ENCODE data around the gene AUTS2. TPM values are rescaled to one million over a fixed set of nuclear protein-coding genes. Genes with fewer than 3 reads are reported as not detected.
"Not testable (repeated sequence)": the region's sequence is repeated elsewhere in the genome, so short reads cannot be mapped to it uniquely, and the experiment has no call there.

AUTS2 gene
- total and polyA plus RNA-seq, 7 experiments from 2014 or later, result 0.40 to 31.7 (median 4.2) TPM

DNA sequence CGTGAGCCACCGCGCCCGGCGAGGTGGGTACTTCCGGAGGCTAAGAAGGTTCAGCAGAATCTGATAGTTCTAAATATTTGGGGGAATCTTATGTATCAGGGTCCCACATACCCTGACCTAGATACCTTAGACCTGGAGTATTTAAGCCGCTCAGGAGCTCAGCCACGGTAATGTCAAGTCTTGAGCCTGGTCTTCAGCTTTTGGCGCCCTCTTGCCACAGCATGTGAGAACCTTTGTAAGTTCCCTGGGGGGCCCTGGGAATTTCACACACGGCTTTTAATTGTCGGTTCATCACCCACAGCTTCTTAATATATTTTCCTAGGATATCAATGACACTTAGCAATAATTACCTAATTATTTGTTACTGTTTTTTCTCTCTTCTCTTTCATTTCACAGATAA lies 1209.4 kb downstream of the AUTS2 start:
- Histone ChIP-seq H3K4me1 (ENCODE audit: control insufficient read depth in 2 of 2, insufficient read depth in 2 of 2, low read length in 2 of 2) (no peaks in the 10 kb centered on the region), H3K4me3 (ENCODE audit: low read length) (no peak overlapping the region), H3K27me3 (ENCODE audit: control insufficient read depth in 2 of 2, insufficient read depth in 2 of 2, low read length in 2 of 2) (no peaks in the 10 kb centered on the region), H3K36me3 (ENCODE audit: control insufficient read depth in 2 of 3, insufficient read depth in 3 of 3, low read length in 3 of 3) (no peaks in the 10 kb centered on the region), H3K9me3 (ENCODE audit: control insufficient read depth in 2 of 3, low read length in 3 of 3) (no peaks in the 10 kb centered on the region), H3K27ac (ENCODE audit: low read depth, low read length) (no peak overlapping the region)
- Mint-ChIP-seq H3K4me3 (no peak overlapping the region), H3K9me3 (peaks cover 0 to 10% (median 5%) of the 10 kb centered on the region in 11 donors), H3K4me1 (peaks cover 0 to 5% (median 0%) of the 10 kb centered on the region in 7 donors), H3K27ac (no peak overlapping the region), H3K27me3 (peaks cover 0 to 13% (median 5%) of the 10 kb centered on the region in 5 donors), H3K36me3 (peaks cover 0 to 4% (median 0%) of the 10 kb centered on the region in 5 donors)
- DNase-seq, result no peak
- no peak for ATAC-seq
- CTCF ChIA-PET, result no interaction called here
- intact Hi-C loops (cut with micrococcal nuclease), result no loop called here
- POLR2A ChIA-PET, result no interaction called here

DNA sequence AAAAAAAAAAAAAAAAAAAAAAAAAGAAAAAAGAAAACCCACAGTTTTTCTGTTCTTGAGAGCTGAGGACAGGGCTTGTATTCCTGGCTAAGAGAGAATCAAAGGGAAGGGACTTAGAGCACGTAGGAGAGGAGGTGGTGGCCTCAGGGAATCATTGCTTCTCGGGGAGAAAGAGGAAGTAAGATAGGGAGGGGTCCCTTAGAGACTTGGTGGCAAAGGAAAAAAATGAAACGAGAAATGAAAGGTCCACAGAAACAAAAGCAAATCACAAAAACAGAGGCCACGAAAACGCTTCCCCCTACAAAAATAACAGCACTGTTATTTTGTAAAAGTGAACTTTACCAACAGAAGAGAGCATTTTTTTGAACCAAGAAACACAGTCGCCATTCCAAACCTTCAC lies 1210.6 kb downstream of the AUTS2 start:
- Mint-ChIP-seq H3K27me3 (peaks cover 0 to 18% (median 5%) of the 10 kb centered on the region in 5 donors), H3K4me3 (no peak overlapping the region), H3K4me1 (peaks cover 0 to 5% (median 0%) of the 10 kb centered on the region in 7 donors), H3K36me3 (peaks cover 0 to 4% (median 0%) of the 10 kb centered on the region in 5 donors), H3K27ac (peak overlapping the region in 1 of 9 donors; percentile 70), H3K9me3 (peaks cover 0 to 8% (median 3%) of the 10 kb centered on the region in 11 donors)
- Histone ChIP-seq H3K27me3 (ENCODE audit: control insufficient read depth in 2 of 2, insufficient read depth in 2 of 2, low read length in 2 of 2) (no peaks in the 10 kb centered on the region), H3K9me3 (ENCODE audit: control insufficient read depth in 2 of 3, low read length in 3 of 3) (no peaks in the 10 kb centered on the region), H3K4me3 (ENCODE audit: low read length) (no peak overlapping the region), H3K36me3 (ENCODE audit: control insufficient read depth in 2 of 3, insufficient read depth in 3 of 3, low read length in 3 of 3) (no peaks in the 10 kb centered on the region), H3K4me1 (ENCODE audit: control insufficient read depth in 2 of 2, insufficient read depth in 2 of 2, low read length in 2 of 2) (no peaks in the 10 kb centered on the region), H3K27ac (ENCODE audit: low read depth, low read length) (no peak overlapping the region)
- POLR2A ChIA-PET, result no interaction called here
- DNase-seq, result no peak
- no peak for ATAC-seq
- intact Hi-C loops (cut with micrococcal nuclease), result no loop called here
- CTCF ChIA-PET, result no interaction called here

DNA sequence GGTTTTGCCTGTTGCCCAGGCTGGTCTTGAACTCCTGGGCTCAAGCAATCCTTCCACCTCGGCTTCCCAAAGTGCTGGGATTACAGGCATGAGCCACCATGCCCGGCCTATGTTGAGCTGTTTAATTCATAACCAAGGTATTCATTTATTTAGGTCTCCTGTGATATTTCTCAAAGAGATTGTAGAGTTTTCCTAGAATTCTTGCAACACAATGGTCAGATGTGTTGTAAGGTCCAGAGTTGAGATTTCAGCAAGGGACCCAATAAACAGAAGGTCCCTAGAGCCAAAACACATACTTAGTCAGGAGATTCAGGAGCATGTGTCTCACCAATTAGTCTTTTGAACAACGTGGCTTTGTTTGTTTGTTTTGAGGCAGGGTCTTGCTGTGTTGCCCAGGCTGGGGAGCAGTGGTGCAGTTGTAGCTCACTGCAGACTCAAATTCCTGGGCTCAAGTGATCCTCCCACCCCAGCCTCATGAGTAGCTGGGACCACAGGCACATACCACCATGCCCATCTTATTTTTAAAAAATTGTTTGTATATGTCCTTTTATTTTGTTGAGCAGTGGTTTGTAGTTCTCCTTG lies 1212.4 kb downstream of the AUTS2 start:
- DNase-seq (no peak), ATAC-seq (no peak)
- Histone ChIP-seq H3K9me3 (ENCODE audit: control insufficient read depth in 2 of 3, low read length in 3 of 3) (no peaks in the 10 kb centered on the region), H3K4me3 (ENCODE audit: low read length) (no peak overlapping the region), H3K36me3 (ENCODE audit: control insufficient read depth in 2 of 3, insufficient read depth in 3 of 3, low read length in 3 of 3) (no peaks in the 10 kb centered on the region), H3K27ac (ENCODE audit: low read depth, low read length) (no peak overlapping the region), H3K27me3 (ENCODE audit: control insufficient read depth in 2 of 2, insufficient read depth in 2 of 2, low read length in 2 of 2) (no peaks in the 10 kb centered on the region), H3K4me1 (ENCODE audit: control insufficient read depth in 2 of 2, insufficient read depth in 2 of 2, low read length in 2 of 2) (no peaks in the 10 kb centered on the region)
- Mint-ChIP-seq H3K9me3 (peaks cover 0 to 19% (median 5%) of the 10 kb centered on the region in 11 donors), H3K27me3 (peaks cover 0 to 18% (median 5%) of the 10 kb centered on the region in 5 donors), H3K4me3 (no peak overlapping the region), H3K36me3 (peaks cover 0 to 4% (median 0%) of the 10 kb centered on the region in 5 donors), H3K4me1 (peaks cover 0 to 5% (median 0%) of the 10 kb centered on the region in 7 donors), H3K27ac (no peak overlapping the region)
- CTCF ChIA-PET, result interaction anchor here (0.6 kb wide), 1 partner anchor 1713 kb away, joined by 3 read pairs; no protein-coding TSS in a partner anchor
- intact Hi-C loops (cut with micrococcal nuclease), result no loop called here
- POLR2A ChIA-PET, result no interaction called here

DNA sequence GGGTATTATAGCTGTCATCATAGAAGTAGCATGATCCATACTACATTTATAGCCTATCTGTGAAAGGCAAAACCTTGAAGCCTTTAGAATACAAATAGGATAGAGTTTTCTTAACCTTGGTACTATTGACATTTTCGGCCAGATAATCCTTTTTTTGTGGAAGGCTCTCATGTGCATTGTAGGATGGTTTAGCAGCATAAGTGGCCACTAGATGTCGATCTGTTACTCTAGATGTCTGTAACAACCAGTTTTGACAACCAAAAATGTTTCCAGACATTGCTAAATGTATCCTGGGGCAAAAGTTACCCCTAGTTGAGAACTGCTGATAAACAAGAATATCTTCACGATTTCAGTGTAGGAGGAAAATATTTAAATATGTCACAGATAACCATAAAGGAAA lies 1214.2 kb downstream of the AUTS2 start:
- no peaks in the 10 kb centered on the region for H3K9me3 ChIP-seq (ENCODE audit: control insufficient read depth in 2 of 3, low read length in 3 of 3)
- no peak for DNase-seq
- Mint-ChIP-seq H3K27ac (no peak overlapping the region), H3K4me3 (no peak overlapping the region), H3K4me1 (peaks cover 0 to 5% (median 0%) of the 10 kb centered on the region in 7 donors), H3K9me3 (peaks cover 0 to 26% (median 5%) of the 10 kb centered on the region in 11 donors), H3K27me3 (peaks cover 0 to 15% (median 5%) of the 10 kb centered on the region in 5 donors), H3K36me3 (peaks cover 0 to 4% (median 0%) of the 10 kb centered on the region in 5 donors)
- no peak overlapping the region for H3K27ac ChIP-seq (ENCODE audit: low read depth, low read length)
- H3K4me3 ChIP-seq (ENCODE audit: low read length), result no peak overlapping the region
- no peak for ATAC-seq
- ChIA-PET CTCF (no interaction called here), POLR2A (no interaction called here)
- intact Hi-C loops (cut with micrococcal nuclease), result no loop called here
- no peaks in the 10 kb centered on the region for H3K27me3 ChIP-seq (ENCODE audit: control insufficient read depth in 2 of 2, insufficient read depth in 2 of 2, low read length in 2 of 2)
- H3K4me1 ChIP-seq (ENCODE audit: control insufficient read depth in 2 of 2, insufficient read depth in 2 of 2, low read length in 2 of 2), result no peaks in the 10 kb centered on the region
- H3K36me3 ChIP-seq (ENCODE audit: control insufficient read depth in 2 of 3, insufficient read depth in 3 of 3, low read length in 3 of 3), result no peaks in the 10 kb centered on the region

DNA sequence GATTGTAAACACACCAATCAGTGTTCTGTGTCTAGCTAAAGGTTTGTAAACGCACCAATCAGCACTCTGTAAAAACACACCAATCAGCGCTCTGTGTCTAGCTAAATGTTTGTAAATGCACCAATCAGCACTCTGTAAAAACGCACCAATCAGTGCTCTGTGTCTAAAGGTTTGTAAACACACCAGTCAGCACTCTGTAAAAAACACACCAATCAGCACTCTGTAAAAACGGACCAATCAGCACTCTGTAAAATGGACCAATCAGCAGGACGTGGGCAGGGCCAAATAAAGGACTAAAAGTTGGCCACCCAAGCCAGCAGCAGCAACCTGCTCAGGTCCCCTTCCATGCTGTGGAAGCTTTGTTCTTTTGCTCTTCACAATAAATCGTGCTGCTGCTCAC lies 1224.2 kb downstream of the AUTS2 start:
- peaks cover 3 to 45% (median 11%) of the 10 kb centered on the region in 11 donors for H3K9me3 Mint-ChIP-seq
- H3K27me3 ChIP-seq (ENCODE audit: control insufficient read depth in 2 of 2, insufficient read depth in 2 of 2, low read length in 2 of 2); H3K9me3 ChIP-seq (ENCODE audit: control insufficient read depth in 2 of 3, low read length in 3 of 3); DNase-seq; H3K27ac ChIP-seq (ENCODE audit: low read depth, low read length); ATAC-seq; H3K36me3 ChIP-seq (ENCODE audit: control insufficient read depth in 2 of 3, insufficient read depth in 3 of 3, low read length in 3 of 3); H3K4me1 Mint-ChIP-seq; H3K36me3 Mint-ChIP-seq; H3K27ac Mint-ChIP-seq; H3K4me3 ChIP-seq (ENCODE audit: low read length); H3K27me3 Mint-ChIP-seq; H3K4me1 ChIP-seq (ENCODE audit: control insufficient read depth in 2 of 2, insufficient read depth in 2 of 2, low read length in 2 of 2); H3K4me3 Mint-ChIP-seq; CTCF ChIA-PET; POLR2A ChIA-PET; intact Hi-C loops (cut with micrococcal nuclease): not testable (repeated sequence)

DNA sequence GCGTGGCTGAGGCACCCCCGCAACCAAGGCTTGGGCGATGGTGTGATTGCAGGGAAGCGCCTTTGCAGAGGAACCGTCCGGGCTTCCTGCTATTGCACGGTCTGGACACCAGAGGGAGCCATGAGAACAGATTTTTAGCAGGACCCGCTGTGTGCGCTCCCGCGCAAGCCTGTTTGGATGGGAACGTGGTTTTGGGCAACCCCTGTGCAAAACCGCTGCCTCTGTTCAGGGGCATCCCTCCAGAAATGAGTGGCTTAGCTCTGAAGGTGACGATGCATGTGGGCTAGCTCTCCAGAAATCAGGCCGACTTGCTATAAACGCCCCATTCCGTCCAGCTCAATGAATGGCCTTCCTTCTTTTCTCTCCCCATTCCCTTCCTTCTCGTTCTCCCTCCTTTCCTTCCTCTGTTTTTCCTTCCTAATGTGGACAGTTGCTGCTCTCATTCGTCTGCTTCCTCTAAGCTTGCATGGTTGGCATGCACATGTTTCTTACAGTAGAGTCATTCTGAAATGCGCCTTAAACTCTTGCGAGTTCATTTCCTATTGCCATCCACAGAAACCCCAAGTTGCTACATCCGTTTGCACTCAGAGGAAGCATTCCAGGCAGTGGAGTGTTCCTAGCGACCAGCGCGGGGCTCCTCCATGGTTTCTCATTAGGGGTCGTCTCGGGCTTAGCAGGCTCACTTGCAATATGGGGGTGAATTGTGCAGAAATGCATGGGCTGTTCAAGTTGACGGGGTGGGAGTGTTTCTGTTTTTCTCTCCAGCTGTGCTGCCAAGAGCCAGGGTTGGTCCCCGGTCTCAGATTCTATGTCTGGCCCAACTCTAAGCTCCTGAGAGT lies 1231.2 kb downstream of the AUTS2 start:
- peaks cover 0 to 5% (median 0%) of the 10 kb centered on the region in 5 donors for H3K36me3 Mint-ChIP-seq
- ChIA-PET CTCF (interaction anchor here (1.4 kb wide), 1 partner anchor 9 kb away, joined by 3 read pairs; no protein-coding TSS in a partner anchor), POLR2A (no interaction called here)
- DNase-seq (peak in 8 of 9 donors; percentile 5 to 49 (median 42)), ATAC-seq (peak; percentile 81)
- no peak overlapping the region for H3K27ac ChIP-seq (ENCODE audit: low read depth, low read length)
- H3K36me3 ChIP-seq (ENCODE audit: control insufficient read depth in 2 of 3, insufficient read depth in 3 of 3, low read length in 3 of 3), result no peaks in the 10 kb centered on the region
- H3K9me3 Mint-ChIP-seq, result peaks cover 0 to 12% (median 0%) of the 10 kb centered on the region in 11 donors
- peak overlapping the region in 2 of 9 donors; percentile 2 to 16 for H3K27ac Mint-ChIP-seq
- H3K4me3 ChIP-seq (ENCODE audit: low read length), result peak overlapping the region; percentile 31
- H3K27me3 Mint-ChIP-seq, result peaks cover 3 to 13% (median 8%) of the 10 kb centered on the region in 5 donors
- intact Hi-C loops (cut with micrococcal nuclease), result loop anchor here in 1 of 2 donors (1.0 to 2.0 kb wide), 2 partner anchors 903 to 907 kb away; no protein-coding TSS in a partner anchor
- no peaks in the 10 kb centered on the region for H3K4me1 ChIP-seq (ENCODE audit: control insufficient read depth in 2 of 2, insufficient read depth in 2 of 2, low read length in 2 of 2)
- H3K27me3 ChIP-seq (ENCODE audit: control insufficient read depth in 2 of 2, insufficient read depth in 2 of 2, low read length in 2 of 2), result no peaks in the 10 kb centered on the region
- peak overlapping the region in 9 of 10 donors; percentile 23 to 82 (median 67) for H3K4me3 Mint-ChIP-seq
- H3K4me1 Mint-ChIP-seq, result peaks cover 5 to 14% (median 9%) of the 10 kb centered on the region in 7 donors
- no peaks in the 10 kb centered on the region for H3K9me3 ChIP-seq (ENCODE audit: control insufficient read depth in 2 of 3, low read length in 3 of 3)

All from naive thymus-derived CD4-positive, alpha-beta T cell (primary cell).